ENCODE data around the gene SIMC1.
"Not testable (repeated sequence)": the region's sequence is repeated elsewhere in the genome, so short reads cannot be mapped to it uniquely, and the experiment has no call there.

- not testable (repeated sequence) for TF ChIP-seq CTCF (IDR thresholded peaks at IDR 0.05; ENCODE audit: borderline replicate concordance, extremely low read depth, low read length, poor library complexity, severe bottlenecking); EZH2 (IDR thresholded peaks at IDR 0.05; ENCODE audit: borderline replicate concordance, low read depth, low read length, severe bottlenecking)
Measured at GRCh38 chr5:176266448-176266847, 28.2 kb downstream of the SIMC1 start.

Data from DND-41 (cell line).